ENCODE results near the gene PTPN9. TPM values are rescaled to one million over a fixed set of nuclear protein-coding genes. Genes with fewer than 3 reads are reported as not detected.

Gene PTPN9
- total RNA-seq, 1 donor from 2014 or later, result 36.2 TPM

DNA sequence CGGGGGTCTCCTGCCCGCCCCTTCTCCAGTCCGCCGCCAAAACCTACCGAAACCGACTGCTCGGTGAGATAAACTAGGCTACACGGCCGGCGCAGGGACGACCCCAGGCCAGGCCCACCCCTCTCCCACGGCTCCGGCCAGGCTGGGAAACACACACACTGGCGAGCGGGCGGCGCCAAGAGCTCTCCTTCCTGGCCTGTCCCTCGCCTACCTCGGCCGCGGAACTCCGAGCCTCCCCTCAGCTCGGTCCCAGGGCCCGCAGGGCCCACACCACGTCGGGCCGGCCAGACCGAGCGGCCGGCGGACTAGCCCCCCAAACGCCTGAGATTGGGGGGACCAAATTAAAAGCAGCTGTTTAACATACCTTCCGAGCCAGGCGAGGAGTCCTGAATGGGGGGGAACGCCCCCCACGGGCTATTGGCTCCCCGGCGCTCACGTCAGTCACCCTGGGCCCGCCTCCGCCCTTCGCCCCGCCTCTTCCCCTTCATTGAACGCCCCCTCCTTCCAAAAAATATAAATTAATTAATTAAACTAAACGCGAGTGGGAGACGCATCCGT lies 123.6 kb downstream of the PTPN9 start:
- DNase-seq (ENCODE audit: low spot score in 2 of 2, unreplicated experiment in 2 of 2), result peak; percentile 81 to 87
- Mint-ChIP-seq H3K4me1 (peaks cover 15% of the 10 kb centered on the region), H3K36me3 (no peaks in the 10 kb centered on the region), H3K9me3 (no peaks in the 10 kb centered on the region), H3K4me3 (peak overlapping the region; percentile 80), H3K27ac (peak overlapping the region; percentile 85), H3K27me3 (ENCODE audit: low read depth) (no peaks in the 10 kb centered on the region)
- TF ChIP-seq, protein P1, sequence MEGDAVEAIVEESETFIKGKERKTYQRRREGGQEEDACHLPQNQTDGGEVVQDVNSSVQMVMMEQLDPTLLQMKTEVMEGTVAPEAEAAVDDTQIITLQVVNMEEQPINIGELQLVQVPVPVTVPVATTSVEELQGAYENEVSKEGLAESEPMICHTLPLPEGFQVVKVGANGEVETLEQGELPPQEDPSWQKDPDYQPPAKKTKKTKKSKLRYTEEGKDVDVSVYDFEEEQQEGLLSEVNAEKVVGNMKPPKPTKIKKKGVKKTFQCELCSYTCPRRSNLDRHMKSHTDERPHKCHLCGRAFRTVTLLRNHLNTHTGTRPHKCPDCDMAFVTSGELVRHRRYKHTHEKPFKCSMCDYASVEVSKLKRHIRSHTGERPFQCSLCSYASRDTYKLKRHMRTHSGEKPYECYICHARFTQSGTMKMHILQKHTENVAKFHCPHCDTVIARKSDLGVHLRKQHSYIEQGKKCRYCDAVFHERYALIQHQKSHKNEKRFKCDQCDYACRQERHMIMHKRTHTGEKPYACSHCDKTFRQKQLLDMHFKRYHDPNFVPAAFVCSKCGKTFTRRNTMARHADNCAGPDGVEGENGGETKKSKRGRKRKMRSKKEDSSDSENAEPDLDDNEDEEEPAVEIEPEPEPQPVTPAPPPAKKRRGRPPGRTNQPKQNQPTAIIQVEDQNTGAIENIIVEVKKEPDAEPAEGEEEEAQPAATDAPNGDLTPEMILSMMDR (IDR thresholded peaks at IDR 0.05; ENCODE audit: unreplicated experiment), result no peak

DNA sequence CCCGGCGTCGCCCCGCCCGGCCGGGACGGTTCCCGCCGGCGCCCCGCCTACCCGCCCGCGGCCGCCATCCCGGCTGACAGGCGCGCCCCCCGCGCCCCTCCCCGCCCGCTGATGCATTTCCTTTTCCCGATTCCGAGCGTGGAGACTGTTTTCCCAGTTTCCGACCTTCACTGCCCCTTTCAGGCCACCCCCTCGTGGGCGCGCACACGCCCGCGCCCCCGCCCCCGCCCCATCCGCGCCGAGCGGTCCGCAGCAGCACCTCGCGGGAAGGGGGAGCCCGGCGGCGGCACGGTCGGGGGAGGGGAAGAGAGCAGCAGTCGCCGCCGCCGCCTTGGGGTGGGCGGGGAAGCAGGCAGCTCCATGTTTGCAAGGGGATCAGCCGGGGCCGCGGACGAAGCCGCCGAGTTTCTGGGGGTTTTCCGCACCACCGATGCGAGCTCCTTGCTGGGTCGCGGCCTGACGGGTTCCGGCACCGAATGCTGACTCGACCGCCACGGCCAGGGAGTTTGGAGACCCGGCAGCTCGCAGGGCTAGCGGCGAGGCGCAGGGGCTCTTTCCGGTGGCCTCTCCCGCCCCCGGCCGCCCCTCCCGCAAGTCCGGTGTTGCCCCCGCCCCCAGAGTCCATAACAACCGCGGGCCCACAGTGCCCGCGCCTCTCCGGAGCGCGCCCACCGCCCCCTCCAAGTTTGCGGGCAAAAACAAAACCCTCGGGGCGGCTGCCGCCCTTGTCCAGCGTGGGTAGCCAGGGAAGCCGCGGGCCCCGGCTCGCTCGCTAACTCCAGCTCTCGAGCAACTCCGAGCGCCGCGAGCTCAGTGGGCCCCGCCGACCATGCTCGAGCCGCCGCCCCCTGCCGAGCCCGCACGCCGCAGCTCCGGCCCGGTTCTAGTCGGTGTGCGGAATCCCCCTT lies 124.4 kb downstream of the PTPN9 start:
- Mint-ChIP-seq H3K4me1 (peaks cover 19% of the 10 kb centered on the region), H3K27me3 (ENCODE audit: low read depth) (no peaks in the 10 kb centered on the region), H3K4me3 (peak overlapping the region; percentile 80), H3K36me3 (no peaks in the 10 kb centered on the region), H3K9me3 (no peaks in the 10 kb centered on the region), H3K27ac (peak overlapping the region; percentile 85)
- DNase-seq (ENCODE audit: low spot score in 2 of 2, unreplicated experiment in 2 of 2), result peak; percentile 71 to 81
- TF ChIP-seq, protein P1 (IDR thresholded peaks at IDR 0.05; ENCODE audit: unreplicated experiment), result no peak

DNA sequence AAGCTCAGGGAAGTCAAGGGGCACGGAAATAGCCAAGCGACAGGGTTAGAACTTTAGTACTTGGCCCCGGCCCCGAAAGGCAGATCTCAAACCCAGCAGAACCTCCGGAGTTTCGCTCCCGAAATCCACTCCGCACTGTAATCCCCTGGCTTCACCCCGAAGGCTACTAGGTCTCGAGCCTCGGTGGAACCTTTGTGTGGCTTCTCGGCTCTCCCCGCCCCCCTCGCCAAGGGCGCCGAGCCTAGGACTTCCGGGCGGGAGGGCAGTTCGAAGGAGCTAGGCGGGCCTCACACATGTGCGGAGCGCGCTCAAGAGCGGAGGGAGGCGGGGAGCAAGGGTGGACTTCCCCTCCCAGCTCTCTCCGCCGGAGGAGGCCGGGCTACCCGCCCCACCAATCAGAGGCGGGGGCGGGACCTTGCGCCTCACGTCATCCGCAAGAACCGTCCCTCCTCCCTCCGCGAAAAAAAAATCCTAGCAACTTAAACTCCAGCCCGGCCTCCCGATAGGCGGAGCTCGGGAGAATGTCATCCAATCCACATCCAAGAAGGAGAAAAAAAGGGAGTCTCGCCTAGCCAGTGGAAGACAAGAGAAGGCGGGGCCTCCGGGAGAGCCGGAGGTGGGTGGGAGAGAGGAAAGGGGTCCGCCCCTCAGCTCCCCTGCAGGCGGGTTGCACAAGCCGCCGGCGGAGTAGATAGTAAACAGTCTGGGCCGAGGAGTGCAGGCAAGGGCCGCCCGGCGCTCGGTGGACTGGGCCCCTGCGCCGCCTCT lies 125.2 kb downstream of the PTPN9 start:
- DNase-seq (ENCODE audit: low spot score in 2 of 2, unreplicated experiment in 2 of 2), result peak; percentile 95 to 97
- H3K9me3 Mint-ChIP-seq, result no peaks in the 10 kb centered on the region
- H3K4me3 Mint-ChIP-seq, result peak overlapping the region; percentile 93
- peak overlapping the region; percentile 99 for H3K27ac Mint-ChIP-seq
- peaks cover 25% of the 10 kb centered on the region for H3K4me1 Mint-ChIP-seq
- H3K36me3 Mint-ChIP-seq, result no peaks in the 10 kb centered on the region
- TF ChIP-seq, protein P1 (IDR thresholded peaks at IDR 0.05; ENCODE audit: unreplicated experiment), result no peak
- H3K27me3 Mint-ChIP-seq (ENCODE audit: low read depth), result no peaks in the 10 kb centered on the region

DNA sequence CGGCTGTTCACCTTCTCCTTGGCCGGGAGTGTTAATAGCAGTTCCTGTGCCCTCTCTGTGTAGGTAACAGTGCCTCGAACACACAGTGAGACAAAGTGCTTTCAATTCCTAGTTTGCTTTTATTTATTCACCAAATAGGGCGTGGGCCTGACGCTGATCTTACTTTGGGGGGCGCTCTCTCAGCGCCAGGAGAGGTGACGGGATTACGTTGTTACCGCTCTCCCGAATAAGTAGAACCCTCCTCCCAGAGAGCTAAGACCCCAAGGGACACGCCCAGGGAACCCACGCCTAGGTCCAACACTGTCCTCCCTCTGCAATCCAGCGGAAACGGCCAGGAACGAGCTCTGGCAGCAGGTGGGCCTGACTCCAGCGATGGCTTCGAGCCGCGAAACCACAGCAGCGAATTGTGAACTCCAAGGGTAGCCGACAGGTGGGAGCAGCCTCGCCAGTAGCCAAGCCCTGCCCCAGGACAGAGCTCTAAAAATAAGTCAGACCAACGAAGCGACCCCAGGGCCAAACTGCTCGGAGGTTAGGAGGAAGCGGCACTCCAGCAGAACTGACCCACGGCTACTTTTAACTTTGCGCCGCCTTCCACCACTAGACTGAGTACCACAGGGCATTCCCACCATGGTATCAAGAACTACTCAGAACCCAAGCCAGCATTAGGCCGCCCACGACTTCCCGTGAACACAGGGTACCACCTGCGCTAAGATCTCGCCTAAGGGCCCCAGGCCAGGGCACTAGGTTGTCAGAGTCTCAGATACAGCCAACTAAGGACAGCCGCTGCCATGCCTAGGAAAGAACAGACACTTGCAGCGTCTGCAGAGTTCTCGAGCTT lies 126.0 kb downstream of the PTPN9 start:
- Mint-ChIP-seq H3K27ac (peak overlapping the region; percentile 99), H3K36me3 (no peaks in the 10 kb centered on the region), H3K4me3 (peak overlapping the region; percentile 93), H3K9me3 (no peaks in the 10 kb centered on the region), H3K27me3 (ENCODE audit: low read depth) (no peaks in the 10 kb centered on the region), H3K4me1 (peaks cover 26% of the 10 kb centered on the region)
- peak; percentile 27 to 56 for DNase-seq (ENCODE audit: low spot score in 2 of 2, unreplicated experiment in 2 of 2)
- TF ChIP-seq, protein P1 (IDR thresholded peaks at IDR 0.05; ENCODE audit: unreplicated experiment), result peak; percentile 22

DNA sequence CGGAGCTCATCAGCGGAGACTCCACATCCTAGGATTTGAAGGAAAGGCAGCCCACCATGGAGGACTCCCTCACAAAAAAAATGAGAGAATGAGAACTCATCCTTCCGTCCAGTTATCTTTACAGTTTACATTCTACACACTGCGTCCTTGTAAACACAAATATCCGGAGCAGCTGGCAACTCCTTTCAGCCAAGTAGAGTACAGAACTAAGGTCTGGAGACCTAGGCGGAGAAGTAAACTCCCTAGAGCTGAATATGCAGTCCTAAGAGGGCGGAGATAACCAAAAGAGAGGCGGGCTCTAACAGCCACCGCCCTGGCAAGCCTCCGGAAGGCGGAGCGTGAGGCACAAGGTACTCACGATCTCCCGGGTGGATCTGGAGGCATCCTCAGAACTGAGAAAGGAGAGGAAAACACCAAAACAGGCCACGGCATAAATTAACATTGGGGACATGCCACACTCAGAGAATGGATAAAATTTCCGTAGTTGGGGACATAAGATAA lies 126.7 kb downstream of the PTPN9 start:
- TF ChIP-seq, protein P1 (IDR thresholded peaks at IDR 0.05; ENCODE audit: unreplicated experiment), result no peak
- Mint-ChIP-seq H3K27ac (peak overlapping the region; percentile 99), H3K9me3 (no peaks in the 10 kb centered on the region), H3K4me3 (peak overlapping the region; percentile 93), H3K36me3 (peaks cover 3% of the 10 kb centered on the region), H3K4me1 (peaks cover 27% of the 10 kb centered on the region), H3K27me3 (ENCODE audit: low read depth) (no peaks in the 10 kb centered on the region)
- DNase-seq (ENCODE audit: low spot score in 2 of 2, unreplicated experiment in 2 of 2), result peak; percentile 39 to 71

Data from mesothelial cell of epicardium (in vitro differentiated cells).